Endothelial cell of umbilical vein (primary cell): Measurements from ENCODE around the gene STIM1. TPM values are rescaled to one million over a fixed set of nuclear protein-coding genes. Genes with fewer than 3 reads are reported as not detected.

ENCODE experiments used
- BruUV-seq: library from RNA; stranded (reverse); fragments of 400-500 nt; replicated peaks from 2 replicates; lab custom pipeline; 2021; lab: Mats Ljungman, UMichigan
- CTCF ChIA-PET: fragments of 300-600, 350-600 bp; sonication (Branson Sonifier 250); formaldehyde crosslinking; loops from one replicate; lab custom pipeline; 2021; ENCODE audit warnings: antibody characterized with exemption, inconsistent platforms; lab: Charles Lee
- POLR2A ChIA-PET: fragments of 300-600, 350-600 bp; sonication (Branson Sonifier 250); formaldehyde crosslinking; loops from one replicate; lab custom pipeline; 2021; ENCODE audit warnings: antibody characterized with exemption, inconsistent platforms; lab: Charles Lee
- DNase-seq: peaks from one replicate; pipeline ENCODE4 v3.0.0-alpha.2; 2011; ENCODE audit warnings: low read depth, low spot score
- FAIRE-seq: peaks from 2 replicates; lab custom pipeline; 2011; peaks lifted over from hg19 to GRCh38; lab: Jason Lieb, UNC
- H2AFZ ChIP-seq: 2 replicates; pipeline ENCODE4 v1.6.0; 2012; ENCODE audit warnings: low read depth, low read length, control low read depth, inconsistent platforms
- H3K27ac ChIP-seq: 2 replicates; pipeline ENCODE4 v1.5.1; 2011; ENCODE audit warnings: low read depth, mild to moderate bottlenecking, control low read depth, low read length, moderate library complexity; ENCODE audit not compliant: insufficient read depth
- H3K27me3 ChIP-seq, 2 experiments: 2 replicates each; pipeline versions ENCODE4 v1.6.0 to v1.6.1; 2011; ENCODE audit warnings: low read length in 2 of 2, mixed read lengths in 1 of 2; ENCODE audit not compliant: control insufficient read depth in 2 of 2, insufficient read depth in 2 of 2
- H3K36me3 ChIP-seq, 2 experiments: 2 replicates in 1 of 2; 3 replicates in 1 of 2; pipeline ENCODE4 v1.5.1; 2011; ENCODE audit warnings: low read length in 2 of 2, mild to moderate bottlenecking in 1 of 2, moderate library complexity in 1 of 2; ENCODE audit not compliant: control insufficient read depth in 2 of 2, insufficient read depth in 2 of 2; ENCODE audit errors: extremely low read depth in 1 of 2
- H3K4me1 ChIP-seq: 3 replicates; pipeline ENCODE4 v1.5.1; 2011; ENCODE audit warnings: mild to moderate bottlenecking, low read length; ENCODE audit not compliant: control insufficient read depth, insufficient read depth; ENCODE audit errors: extremely low read depth
- H3K4me2 ChIP-seq: 2 replicates; pipeline ENCODE4 v1.6.1; 2011; ENCODE audit warnings: low read length, control low read depth, mixed read lengths; ENCODE audit not compliant: insufficient read depth
- H3K4me3 ChIP-seq, 3 experiments: fragments of 200-600 bp in 1 of 3; sonication (generic), shearing (Covaris generic) in 1 of 3; replicated peaks in 1 of 3; 2 replicates each; pipeline ENCODE4 v1.5.1; 2011 to 2016; ENCODE audit warnings: control low read depth in 3 of 3, low read length in 3 of 3, mild to moderate bottlenecking in 2 of 3, inconsistent platforms in 1 of 3, low read depth in 1 of 3, moderate library complexity in 1 of 3; ENCODE audit not compliant: insufficient read depth in 1 of 3
- H3K79me2 ChIP-seq: 2 replicates; pipeline ENCODE4 v1.6.0; 2012; ENCODE audit warnings: low read length, inconsistent platforms; ENCODE audit not compliant: control insufficient read depth, insufficient read depth
- H3K9ac ChIP-seq: replicated peaks from 2 replicates; pipeline ENCODE3; 2011; ENCODE audit warnings: low read length, control low read depth; ENCODE audit not compliant: insufficient read depth; ENCODE audit errors: extremely low read depth
- H3K9me1 ChIP-seq: replicated peaks from 3 replicates; pipeline ENCODE4 v1.6.0; 2011; ENCODE audit warnings: mild to moderate bottlenecking, low read length; ENCODE audit not compliant: control insufficient read depth, insufficient read depth; ENCODE audit errors: extremely low read depth
- H3K9me3 ChIP-seq: replicated peaks from 2 replicates; pipeline ENCODE4 v1.5.1; 2012; ENCODE audit warnings: low read length, inconsistent platforms; ENCODE audit not compliant: control insufficient read depth, insufficient read depth
- H4K20me1 ChIP-seq: replicated peaks from 2 replicates; pipeline ENCODE3; 2011; ENCODE audit warnings: mild to moderate bottlenecking, low read length; ENCODE audit not compliant: control insufficient read depth, insufficient read depth; ENCODE audit errors: extremely low read depth
- EZH2 ChIP-seq: IDR thresholded peaks from 2 replicates; pipeline ENCODE4 v1.6.1; 2012; ENCODE audit warnings: borderline replicate concordance, low read depth, mild to moderate bottlenecking, moderate library complexity, low read length, inconsistent platforms; ENCODE audit not compliant: severe bottlenecking
- FOS ChIP-seq: IDR thresholded peaks from 2 replicates; pipeline ENCODE4 v1.6.1; 2011; ENCODE audit warnings: mild to moderate bottlenecking, low read length, moderate library complexity, borderline replicate concordance; ENCODE audit not compliant: insufficient read depth
- GATA2 ChIP-seq: IDR thresholded peaks from 2 replicates; pipeline ENCODE4 v1.7.0; 2011; ENCODE audit warnings: low read depth, mild to moderate bottlenecking, moderate library complexity, mixed read lengths, low read length; ENCODE audit not compliant: insufficient read length, insufficient read depth
- JUN ChIP-seq: IDR thresholded peaks from 2 replicates; pipeline ENCODE4 v1.6.1; 2011; ENCODE audit warnings: borderline replicate concordance, low read depth; ENCODE audit not compliant: insufficient read length, insufficient read depth
- MYC ChIP-seq: IDR thresholded peaks from one replicate; pipeline ENCODE4 v1.6.1; 2011; ENCODE audit warnings: mild to moderate bottlenecking, low read depth, low read length
- POLR2A ChIP-seq: IDR thresholded peaks from 2 replicates; pipeline ENCODE4 v1.6.1; 2012; ENCODE audit warnings: low read depth, mild to moderate bottlenecking, control low read depth, low read length
- POLR2AphosphoS5 ChIP-seq: IDR thresholded peaks from 2 replicates; pipeline ENCODE4 v1.6.1; 2012; ENCODE audit warnings: low read depth, mild to moderate bottlenecking, control low read depth, low read length, moderate library complexity; ENCODE audit not compliant: insufficient read depth
- dilution Hi-C: fragments of 300-500 bp; cut with MboI; formaldehyde crosslinking; loops from one replicate; pipeline ENCODE4 v1.15.0; 2019; ENCODE audit warnings: low sequenced_read_pairs; ENCODE audit not compliant: extremely low pct_ligation_motif_present
- intact Hi-C: fragments of 100-400 bp; cut with micrococcal nuclease; formaldehyde crosslinking; loops from one replicate; pipeline ENCODE4 v1.10.0; 2022
- polyA plus RNA-seq, 4 experiments: library from polyadenylated mRNA; depleted of rRNA in 3 of 4; stranded (reverse) in 3 of 4; unstranded in 1 of 4; fragments of >200 nt; gene quantifications; 2 replicates each; pipeline versions ENCODE4 v1.2.1 to v1.2.3, GENCODE V29; 2011 to 2012; ENCODE audit warnings: missing spikeins in 1 of 4
- total RNA-seq: library from RNA; stranded (reverse); gene quantifications from 2 replicates; pipeline ENCODE4 v1.2.3, GENCODE V29; 2021
- TF ChIP-seq, protein P1 (sequence below), 2 donors: IDR thresholded peaks; 1 replicate in 1 of 2; 2 replicates in 1 of 2; pipeline ENCODE4 v1.5.1; 2011; ENCODE audit warnings: low read length in 2 of 2, mild to moderate bottlenecking in 2 of 2, moderate library complexity in 2 of 2, control low read depth in 1 of 2, inconsistent platforms in 1 of 2, low read depth in 1 of 2; ENCODE audit not compliant: insufficient read depth in 1 of 2; ENCODE audit errors: extremely low read depth in 1 of 2
- TF ChIP-seq, protein P2 (sequence below): IDR thresholded peaks from 2 replicates; pipeline ENCODE4 v1.6.1; 2011; ENCODE audit not compliant: insufficient read depth, insufficient read length

The STIM1 gene
- total and polyA plus RNA-seq, 2 donors (not counting 3 experiments of a cell fraction or from before 2014, with no cell fraction given): 32.7 to 33.4 TPM

- FAIRE-seq: peak; percentile 98
- no peaks in the 10 kb centered on the region for H3K9me3 ChIP-seq
- TSS peak; percentile 53 for BruUV-seq
- intact Hi-C loops: loop anchor here (1.0 to 2.0 kb wide), 2 partner anchors 40 to 253 kb away; no protein-coding TSS in a partner anchor
- no peaks in the 10 kb centered on the region for H3K27me3 ChIP-seq
- H3K79me2 ChIP-seq: peaks cover 39% of the 10 kb centered on the region
- ChIA-PET POLR2A (no interaction called here), CTCF (interaction anchor here (1.4 to 2.2 kb wide), 2 partner anchors 239 to 253 kb away, joined by 4 to 9 read pairs; partner anchors contain the start of gene STIM1)
- peak within 1 kb of the TSS; percentile 86 for H2AFZ ChIP-seq
- TF ChIP-seq POLR2AphosphoS5: peak; percentile 84
- TF ChIP-seq GATA2: no peak
- peak; percentile 90 for TF ChIP-seq POLR2A
- peak within 1 kb of the TSS; percentile 81 for H3K9ac ChIP-seq
- H3K4me3 ChIP-seq: peak within 1 kb of the TSS; percentile 42 to 91 (median 87)
- peak within 1 kb of the TSS; percentile 66 for H3K27ac ChIP-seq
- H3K4me1 ChIP-seq: peaks cover 11% of the 10 kb centered on the region
- dilution Hi-C loops: no loop called here
- H4K20me1 ChIP-seq: no peaks in the 10 kb centered on the region
- peak; percentile 98 for DNase-seq
- peaks cover 0 to 4% of the 10 kb centered on the region in 2 experiments for H3K36me3 ChIP-seq
- H3K9me1 ChIP-seq: no peaks in the 10 kb centered on the region
- H3K4me2 ChIP-seq: peak within 1 kb of the TSS; percentile 96
Observed at GRCh38 chr11:4094348-4095291, 239.2 kb downstream of the STIM1 start, which contains the start of gene RRM1. Gene RRM1 (plus strand): TSS chr11:4094799. CDS start chr11:4095013, 214 bp downstream.

DNA sequence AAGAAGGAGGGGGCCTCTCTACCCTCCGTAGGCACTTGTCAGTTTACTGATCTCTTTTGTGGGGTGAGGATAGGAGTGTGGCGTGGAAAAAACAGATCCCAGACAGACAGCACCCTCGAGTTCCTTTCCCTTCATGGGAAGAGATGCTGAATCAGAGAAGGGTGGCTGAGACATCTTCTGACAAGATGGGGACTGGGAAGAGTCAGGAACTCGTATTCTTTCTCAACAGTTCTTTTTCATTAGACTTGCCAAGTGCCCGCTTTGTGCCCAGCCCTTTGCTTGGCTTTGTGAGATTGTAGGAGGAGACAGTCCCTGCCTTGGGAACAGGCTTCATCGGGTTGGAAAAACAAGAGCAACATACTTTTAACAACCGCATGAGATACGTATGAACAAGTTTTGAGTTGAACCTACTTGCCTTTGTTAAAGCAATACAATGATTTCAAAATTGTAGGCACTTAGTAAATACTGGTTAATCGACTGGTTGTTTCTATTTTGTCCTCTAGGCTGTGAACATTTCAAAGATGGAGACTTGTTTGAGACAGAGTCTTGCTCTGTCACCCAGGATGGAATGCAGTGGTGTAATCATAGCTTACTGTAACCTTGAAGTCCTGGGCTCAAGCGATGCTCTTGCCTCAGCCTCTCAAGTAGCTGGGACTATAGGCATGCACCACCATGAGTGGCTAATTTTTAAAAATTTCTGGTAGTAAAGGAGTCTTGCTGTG lies 240.2 kb downstream of the STIM1 start:
- BruUV-seq: no TSS peak
- intact Hi-C loops: loop anchor here (2.0 kb wide), 1 partner anchor 39 kb away; no protein-coding TSS in a partner anchor

More for the DNA sequence above, 240.2 kb downstream of the STIM1 start:
- H3K4me3 ChIP-seq: peak overlapping the region; percentile 21 to 91 (median 87)
- H4K20me1 ChIP-seq: no peaks in the 10 kb centered on the region
- H2AFZ ChIP-seq: peak overlapping the region; percentile 45
- no peaks in the 10 kb centered on the region for H3K9me3 ChIP-seq
- peak overlapping the region; percentile 81 for H3K9ac ChIP-seq
- peaks cover 11% of the 10 kb centered on the region for H3K4me1 ChIP-seq
- no peaks in the 10 kb centered on the region for H3K27me3 ChIP-seq
- peak overlapping the region; percentile 66 for H3K27ac ChIP-seq
- peaks cover 0 to 4% of the 10 kb centered on the region in 2 experiments for H3K36me3 ChIP-seq
- H3K4me2 ChIP-seq: peak overlapping the region; percentile 96
- H3K79me2 ChIP-seq: peaks cover 50% of the 10 kb centered on the region
- dilution Hi-C loops: no loop called here
- ChIA-PET CTCF (interaction anchor here (1.4 to 2.2 kb wide), 2 partner anchors 241 to 254 kb away, joined by 4 to 9 read pairs; partner anchors contain the start of gene STIM1), POLR2A (no interaction called here)
- TF ChIP-seq GATA2 (no peak), MYC (no peak), POLR2AphosphoS5 (no peak), FOS (no peak), JUN (no peak), EZH2 (no peak), POLR2A (no peak)
- TF ChIP-seq, protein P1, sequence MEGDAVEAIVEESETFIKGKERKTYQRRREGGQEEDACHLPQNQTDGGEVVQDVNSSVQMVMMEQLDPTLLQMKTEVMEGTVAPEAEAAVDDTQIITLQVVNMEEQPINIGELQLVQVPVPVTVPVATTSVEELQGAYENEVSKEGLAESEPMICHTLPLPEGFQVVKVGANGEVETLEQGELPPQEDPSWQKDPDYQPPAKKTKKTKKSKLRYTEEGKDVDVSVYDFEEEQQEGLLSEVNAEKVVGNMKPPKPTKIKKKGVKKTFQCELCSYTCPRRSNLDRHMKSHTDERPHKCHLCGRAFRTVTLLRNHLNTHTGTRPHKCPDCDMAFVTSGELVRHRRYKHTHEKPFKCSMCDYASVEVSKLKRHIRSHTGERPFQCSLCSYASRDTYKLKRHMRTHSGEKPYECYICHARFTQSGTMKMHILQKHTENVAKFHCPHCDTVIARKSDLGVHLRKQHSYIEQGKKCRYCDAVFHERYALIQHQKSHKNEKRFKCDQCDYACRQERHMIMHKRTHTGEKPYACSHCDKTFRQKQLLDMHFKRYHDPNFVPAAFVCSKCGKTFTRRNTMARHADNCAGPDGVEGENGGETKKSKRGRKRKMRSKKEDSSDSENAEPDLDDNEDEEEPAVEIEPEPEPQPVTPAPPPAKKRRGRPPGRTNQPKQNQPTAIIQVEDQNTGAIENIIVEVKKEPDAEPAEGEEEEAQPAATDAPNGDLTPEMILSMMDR (IDR thresholded peaks at IDR 0.05; ENCODE audit: extremely low read depth in 1 of 2, insufficient read depth in 1 of 2, low read depth in 1 of 2, low read length in 2 of 2): no peak
- TF ChIP-seq, protein P2, sequence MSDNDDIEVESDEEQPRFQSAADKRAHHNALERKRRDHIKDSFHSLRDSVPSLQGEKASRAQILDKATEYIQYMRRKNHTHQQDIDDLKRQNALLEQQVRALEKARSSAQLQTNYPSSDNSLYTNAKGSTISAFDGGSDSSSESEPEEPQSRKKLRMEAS: no peak
- peak; percentile 20 for DNase-seq
- peak; percentile 78 for FAIRE-seq
- H3K9me1 ChIP-seq: no peaks in the 10 kb centered on the region
